SK-N-SH (cell line): Measurements from ENCODE around the gene NEDD1. TPM values are rescaled to one million over a fixed set of nuclear protein-coding genes. Genes with fewer than 3 reads are reported as not detected.

Experiments used
- CTCF ChIA-PET: fragments of 300-600, 350-600 bp; formaldehyde crosslinking; extraction: SDS; loops from one replicate; lab custom pipeline; 2021; lab: Yijun Ruan, JAX
- POLR2A ChIA-PET: fragments of 350-600 bp; sonication (Branson Sonifier 250); formaldehyde crosslinking; extraction: SDS; loops from one replicate; lab custom pipeline; 2020; ENCODE audit warnings: antibody characterized with exemption, inconsistent platforms; lab: Yijun Ruan, JAX
- DNase-seq: peaks from one replicate; pipeline ENCODE4 v3.0.0; 2012
- H2AFZ ChIP-seq: fragments of 200-600 bp; sonication (generic); 2 replicates; pipeline ENCODE4 v1.8.1; 2016; ENCODE audit warnings: antibody characterized with exemption, mild to moderate bottlenecking, low read depth
- H3F3A ChIP-seq: fragments of 200-600 bp; sonication (generic); replicated peaks from 2 replicates; pipeline ENCODE3; 2016; ENCODE audit warnings: antibody characterized with exemption, mild to moderate bottlenecking; ENCODE audit not compliant: insufficient read depth
- H3K27ac ChIP-seq, 2 experiments: fragments of 200-500 bp in 1 of 2; fragments of 200-600 bp in 1 of 2; sonication (Bioruptor generic) in 1 of 2; sonication (generic), shearing (Covaris generic) in 1 of 2; 2 replicates each; pipeline versions ENCODE4 v1.5.1 to v1.6.1; 2014 to 2016; ENCODE audit warnings: low read depth in 2 of 2, inconsistent platforms in 1 of 2, low read length in 1 of 2, mild to moderate bottlenecking in 1 of 2, mixed read lengths in 1 of 2
- H3K27me3 ChIP-seq: fragments of 200-600 bp; sonication (generic), shearing (Covaris generic); 2 replicates; pipeline ENCODE4 v1.6.1; 2016; ENCODE audit warnings: mixed run types; ENCODE audit not compliant: insufficient read depth
- H3K36me3 ChIP-seq, 2 experiments: fragments of 200-500 bp in 1 of 2; fragments of 200-600 bp in 1 of 2; sonication (Bioruptor generic) in 1 of 2; sonication (generic) in 1 of 2; replicated peaks in 1 of 2; 2 replicates each; pipeline versions ENCODE3 to v1.5.1; 2014 to 2016; ENCODE audit warnings: low read length in 1 of 2, mild to moderate bottlenecking in 1 of 2; ENCODE audit not compliant: insufficient read depth in 2 of 2, control insufficient read depth in 1 of 2
- H3K4me1 ChIP-seq, 2 experiments: fragments of 200-500 bp in 1 of 2; fragments of 200-600 bp in 1 of 2; sonication (Bioruptor generic) in 1 of 2; sonication (generic), shearing (Covaris generic) in 1 of 2; 2 replicates each; pipeline versions ENCODE4 v1.5.1 to v1.6.1; 2014 to 2016; ENCODE audit warnings: low read depth in 1 of 2, low read length in 1 of 2, mixed run types in 1 of 2; ENCODE audit not compliant: insufficient read depth in 2 of 2, control insufficient read depth in 1 of 2
- H3K4me2 ChIP-seq: fragments of 200-600 bp; sonication (generic), shearing (Covaris generic); 2 replicates; pipeline ENCODE4 v1.6.1; 2017; ENCODE audit warnings: mixed run types
- H3K4me3 ChIP-seq, 2 experiments: fragments of 200-500 bp in 1 of 2; fragments of 200-600 bp in 1 of 2; sonication (Bioruptor generic) in 1 of 2; sonication (generic), shearing (Covaris generic) in 1 of 2; 2 replicates each; pipeline versions ENCODE4 v1.5.1 to v1.8.1; 2014 to 2016; ENCODE audit warnings: low read depth in 2 of 2, inconsistent platforms in 1 of 2, low read length in 1 of 2, mild to moderate bottlenecking in 1 of 2, mixed read lengths in 1 of 2, moderate library complexity in 1 of 2
- H3K79me2 ChIP-seq: fragments of 200-600 bp; sonication (generic); 2 replicates; pipeline ENCODE4 v1.8.1; 2017; ENCODE audit warnings: mild to moderate bottlenecking; ENCODE audit not compliant: insufficient read depth
- H3K9ac ChIP-seq: fragments of 200-600 bp; sonication (generic); 2 replicates; pipeline ENCODE4 v1.6.1; 2017; ENCODE audit warnings: mixed run types
- H3K9me2 ChIP-seq: fragments of 200-600 bp; sonication (generic); 2 replicates; pipeline ENCODE4 v1.6.1; 2017; ENCODE audit warnings: mixed run types
- H3K9me3 ChIP-seq: fragments of 200-600 bp; sonication (generic); 2 replicates; pipeline ENCODE4 v1.6.1; 2017; ENCODE audit warnings: mixed run types, mild to moderate bottlenecking, moderate library complexity
- H4K20me1 ChIP-seq: fragments of 200-600 bp; sonication (generic); 2 replicates; pipeline ENCODE4 v1.6.1; 2017; ENCODE audit warnings: mild to moderate bottlenecking, mixed run types; ENCODE audit not compliant: insufficient read depth
- FOSL2 ChIP-seq: IDR thresholded peaks from 2 replicates; pipeline ENCODE4 v1.4.0; 2012; ENCODE audit warnings: low read depth, mild to moderate bottlenecking, moderate library complexity, borderline replicate concordance
- FOXJ3 ChIP-seq: sonication (generic); formaldehyde crosslinking; IDR thresholded peaks from 2 replicates; pipeline ENCODE4 v1.5.1; 2020; ENCODE audit warnings: mild to moderate bottlenecking, missing genetic modification reagents
- GATA2 ChIP-seq: sonication (generic); formaldehyde crosslinking; IDR thresholded peaks from 2 replicates; pipeline ENCODE4 v1.5.0; 2020; ENCODE audit warnings: mild to moderate bottlenecking, missing genetic modification reagents
- JUND ChIP-seq: IDR thresholded peaks from 2 replicates; pipeline ENCODE4 v1.4.0; 2012
- NFIC ChIP-seq: IDR thresholded peaks from 2 replicates; pipeline ENCODE4 v1.4.0; 2012; ENCODE audit warnings: borderline replicate concordance
- POLR2AphosphoS5 ChIP-seq: IDR thresholded peaks from 2 replicates; pipeline ENCODE4 v1.6.1; 2012; ENCODE audit warnings: low read depth, low read length
- RCOR1 ChIP-seq: fragments of 150-350 bp; IDR thresholded peaks from 2 replicates; pipeline ENCODE4 v1.6.1; 2017; ENCODE audit warnings: antibody characterized with exemption, low read length
- REST ChIP-seq: IDR thresholded peaks from 2 replicates; pipeline ENCODE4 v1.6.1; 2012; ENCODE audit warnings: mild to moderate bottlenecking, low read depth, low read length, moderate library complexity
- SIN3A ChIP-seq: IDR thresholded peaks from 2 replicates; pipeline ENCODE4 v1.6.1; 2012; ENCODE audit warnings: low read depth, mild to moderate bottlenecking, low read length, moderate library complexity, borderline replicate concordance
- SMC3 ChIP-seq: IDR thresholded peaks from 2 replicates; pipeline ENCODE4 v1.6.1; 2012; ENCODE audit warnings: low read depth, low read length, improper control_type of control experiment
- TCF12 ChIP-seq: IDR thresholded peaks from 2 replicates; pipeline ENCODE4 v1.4.0; 2012
- WGBS: methylation state at CpG from one replicate; pipeline ENCODE4 v1.1.6; 2017; ENCODE audit warnings: low lambda C conversion rate; 5-methylcytosine and 5-hydroxymethylcytosine counted together
- polyA plus RNA-seq, 3 experiments: library from polyadenylated mRNA; depleted of rRNA; stranded (reverse); fragments of >200 nt; gene quantifications; 2 replicates each; pipeline ENCODE4 v1.2.3, GENCODE V29; 2012
- TF ChIP-seq, protein P1 (sequence below): IDR thresholded peaks from 2 replicates; pipeline ENCODE4; 2012
- TF ChIP-seq, protein P2 (sequence below): fragments of 200-600 bp; sonication (generic); IDR thresholded peaks from 2 replicates; pipeline ENCODE4 v1.6.1; 2017; ENCODE audit warnings: antibody characterized with exemption, mild to moderate bottlenecking, moderate library complexity
- TF ChIP-seq, protein P3 (sequence below): fragments of 150-350 bp; IDR thresholded peaks from 2 replicates; pipeline ENCODE4 v1.6.1; 2016; ENCODE audit warnings: mild to moderate bottlenecking, low read depth, low read length

NEDD1 gene
- polyA plus RNA-seq, 1 of the 3 experiments (the other 2 are of a cell fraction), result 6.0 TPM

- H3K27ac ChIP-seq, result no peak overlapping the region
- POLR2A ChIA-PET, result no interaction called here
Observed at GRCh38 chr12:96985515-96986362, 78.7 kb downstream of the NEDD1 start.

DNA sequence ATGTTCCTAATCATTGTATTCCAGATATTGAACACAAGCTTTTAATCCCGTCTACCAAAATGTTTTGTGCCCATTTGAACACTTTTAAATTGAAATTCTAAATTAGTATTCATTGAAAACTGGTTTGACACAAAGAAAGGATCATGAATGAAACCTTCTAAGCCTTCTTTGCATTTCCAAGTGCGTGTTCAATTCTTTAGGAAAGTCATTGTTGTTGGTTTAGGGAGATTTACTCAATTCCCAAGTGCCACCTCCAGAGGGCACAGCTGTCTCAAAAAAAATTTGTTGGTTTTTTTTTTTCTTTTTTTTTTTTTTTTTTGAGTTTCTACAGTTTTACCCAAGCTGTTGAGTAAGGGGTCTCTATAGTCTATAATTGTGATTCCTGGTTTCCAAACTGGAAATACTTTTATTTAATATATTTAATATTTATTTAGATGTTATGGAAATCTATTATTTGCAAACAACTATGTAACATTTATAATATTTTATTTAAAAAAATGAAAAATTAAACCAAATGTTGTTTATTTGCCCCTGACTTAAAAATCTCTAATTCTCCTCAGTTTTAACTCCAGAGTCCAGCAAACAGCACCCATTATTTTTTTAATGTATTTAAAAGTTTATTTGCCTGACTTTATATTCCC lies 79.9 kb downstream of the NEDD1 start:
- Histone ChIP-seq H3K4me3 (no peak overlapping the region), H3K9me3 (no peaks in the 10 kb centered on the region), H3K27me3 (no peaks in the 10 kb centered on the region), H3K4me1 (no peaks in the 10 kb centered on the region), H4K20me1 (no peaks in the 10 kb centered on the region), H3K79me2 (no peaks in the 10 kb centered on the region), H3K9me2 (no peaks in the 10 kb centered on the region), H2AFZ (no peak overlapping the region), H3K4me2 (no peak overlapping the region), H3K36me3 (no peaks in the 10 kb centered on the region), H3K27ac (no peak overlapping the region), H3F3A (no peaks in the 10 kb centered on the region), H3K9ac (no peak overlapping the region)
- ChIA-PET CTCF (interaction anchor here (0.7 to 2.6 kb wide), 17 partner anchors 9 to 1411 kb away, joined by 3 to 18 read pairs (median 4); no protein-coding TSS in a partner anchor), POLR2A (no interaction called here)
- WGBS, result 25% methylated on average over 2 of the region's 2 CpGs
- peak; percentile 64 for DNase-seq
- no peak for TF ChIP-seq POLR2AphosphoS5
- TF ChIP-seq FOXJ3, result no peak
- no peak for TF ChIP-seq SIN3A
- TF ChIP-seq, protein P1, sequence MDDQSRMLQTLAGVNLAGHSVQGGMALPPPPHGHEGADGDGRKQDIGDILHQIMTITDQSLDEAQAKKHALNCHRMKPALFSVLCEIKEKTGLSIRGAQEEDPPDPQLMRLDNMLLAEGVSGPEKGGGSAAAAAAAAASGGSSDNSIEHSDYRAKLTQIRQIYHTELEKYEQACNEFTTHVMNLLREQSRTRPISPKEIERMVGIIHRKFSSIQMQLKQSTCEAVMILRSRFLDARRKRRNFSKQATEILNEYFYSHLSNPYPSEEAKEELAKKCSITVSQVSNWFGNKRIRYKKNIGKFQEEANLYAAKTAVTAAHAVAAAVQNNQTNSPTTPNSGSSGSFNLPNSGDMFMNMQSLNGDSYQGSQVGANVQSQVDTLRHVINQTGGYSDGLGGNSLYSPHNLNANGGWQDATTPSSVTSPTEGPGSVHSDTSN, result no peak
- TF ChIP-seq JUND, result no peak
- TF ChIP-seq GATA2 (CRISPR knock-in tag), result no peak
- TF ChIP-seq, protein P2, sequence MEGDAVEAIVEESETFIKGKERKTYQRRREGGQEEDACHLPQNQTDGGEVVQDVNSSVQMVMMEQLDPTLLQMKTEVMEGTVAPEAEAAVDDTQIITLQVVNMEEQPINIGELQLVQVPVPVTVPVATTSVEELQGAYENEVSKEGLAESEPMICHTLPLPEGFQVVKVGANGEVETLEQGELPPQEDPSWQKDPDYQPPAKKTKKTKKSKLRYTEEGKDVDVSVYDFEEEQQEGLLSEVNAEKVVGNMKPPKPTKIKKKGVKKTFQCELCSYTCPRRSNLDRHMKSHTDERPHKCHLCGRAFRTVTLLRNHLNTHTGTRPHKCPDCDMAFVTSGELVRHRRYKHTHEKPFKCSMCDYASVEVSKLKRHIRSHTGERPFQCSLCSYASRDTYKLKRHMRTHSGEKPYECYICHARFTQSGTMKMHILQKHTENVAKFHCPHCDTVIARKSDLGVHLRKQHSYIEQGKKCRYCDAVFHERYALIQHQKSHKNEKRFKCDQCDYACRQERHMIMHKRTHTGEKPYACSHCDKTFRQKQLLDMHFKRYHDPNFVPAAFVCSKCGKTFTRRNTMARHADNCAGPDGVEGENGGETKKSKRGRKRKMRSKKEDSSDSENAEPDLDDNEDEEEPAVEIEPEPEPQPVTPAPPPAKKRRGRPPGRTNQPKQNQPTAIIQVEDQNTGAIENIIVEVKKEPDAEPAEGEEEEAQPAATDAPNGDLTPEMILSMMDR, result peak; percentile 67
- no peak for TF ChIP-seq NFIC
- no peak for TF ChIP-seq FOSL2
- TF ChIP-seq, protein P3, sequence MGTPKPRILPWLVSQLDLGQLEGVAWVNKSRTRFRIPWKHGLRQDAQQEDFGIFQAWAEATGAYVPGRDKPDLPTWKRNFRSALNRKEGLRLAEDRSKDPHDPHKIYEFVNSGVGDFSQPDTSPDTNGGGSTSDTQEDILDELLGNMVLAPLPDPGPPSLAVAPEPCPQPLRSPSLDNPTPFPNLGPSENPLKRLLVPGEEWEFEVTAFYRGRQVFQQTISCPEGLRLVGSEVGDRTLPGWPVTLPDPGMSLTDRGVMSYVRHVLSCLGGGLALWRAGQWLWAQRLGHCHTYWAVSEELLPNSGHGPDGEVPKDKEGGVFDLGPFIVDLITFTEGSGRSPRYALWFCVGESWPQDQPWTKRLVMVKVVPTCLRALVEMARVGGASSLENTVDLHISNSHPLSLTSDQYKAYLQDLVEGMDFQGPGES, result no peak
- no peak for TF ChIP-seq RCOR1

More at GRCh38 chr12:96985515-96986362, 78.7 kb downstream of the NEDD1 start:
- Histone ChIP-seq H3K9ac (no peak overlapping the region), H3K4me3 (no peak overlapping the region; a peak in 1 of 4 replicates), H3K9me3 (no peaks in the 10 kb centered on the region), H2AFZ (no peak overlapping the region), H3K9me2 (no peaks in the 10 kb centered on the region), H4K20me1 (no peaks in the 10 kb centered on the region), H3K36me3 (no peaks in the 10 kb centered on the region), H3K4me2 (no peak overlapping the region), H3F3A (no peaks in the 10 kb centered on the region), H3K79me2 (no peaks in the 10 kb centered on the region), H3K4me1 (no peaks in the 10 kb centered on the region), H3K27me3 (no peaks in the 10 kb centered on the region)
- CTCF ChIA-PET, result interaction anchor here (0.7 to 2.6 kb wide), 13 partner anchors 9 to 1412 kb away, joined by 3 to 18 read pairs (median 5); no protein-coding TSS in a partner anchor
- 80% methylated on average over 43 of the region's 56 CpGs for WGBS
- DNase-seq, result no peak
- no peak for TF ChIP-seq REST
- TF ChIP-seq SMC3, result no peak
- TF ChIP-seq RCOR1, result no peak
- no peak for TF ChIP-seq TCF12
